HEK293 (cell line): Measurements from ENCODE around the gene EFCAB6.

Experiments used
- CTCF ChIP-seq: fragments of 450-650 bp; formaldehyde crosslinking; IDR thresholded peaks from 2 replicates; pipeline ENCODE4 v1.5.1; 2016; ENCODE audit warnings: missing biosample characterization, missing genetic modification characterization
- GLIS2 ChIP-seq: fragments of 450-650 bp; formaldehyde crosslinking; IDR thresholded peaks from 2 replicates; pipeline ENCODE4 v1.5.1; 2016; ENCODE audit warnings: missing biosample characterization, missing genetic modification characterization
- HOXC10 ChIP-seq: sonication (generic); formaldehyde crosslinking; IDR thresholded peaks from 2 replicates; pipeline ENCODE4 v1.8.1; 2023; ENCODE audit warnings: mild to moderate bottlenecking, missing genetic modification reagents
- PBX3 ChIP-seq: sonication (generic); formaldehyde crosslinking; IDR thresholded peaks from 2 replicates; pipeline ENCODE4 v1.8.1; 2022; ENCODE audit warnings: mild to moderate bottlenecking, moderate library complexity, missing genetic modification reagents
- SP2 ChIP-seq: fragments of 450-650 bp; formaldehyde crosslinking; IDR thresholded peaks from 2 replicates; pipeline ENCODE4 v1.5.1; 2016; ENCODE audit warnings: missing biosample characterization, missing genetic modification characterization
- YY1 ChIP-seq: fragments of 450-650 bp; formaldehyde crosslinking; IDR thresholded peaks from 2 replicates; pipeline ENCODE4 v1.5.1; 2018; ENCODE audit warnings: missing biosample characterization, missing genetic modification characterization
- ZNF133 ChIP-seq: fragments of 450-650 bp; formaldehyde crosslinking; IDR thresholded peaks from 2 replicates; pipeline ENCODE4 v1.5.1; 2016; ENCODE audit warnings: missing biosample characterization, missing genetic modification characterization
- ZNF175 ChIP-seq: fragments of 450-650 bp; formaldehyde crosslinking; IDR thresholded peaks from 2 replicates; pipeline ENCODE4 v1.5.1; 2016; ENCODE audit warnings: missing biosample characterization, missing genetic modification characterization
- ZNF223 ChIP-seq: fragments of 450-650 bp; formaldehyde crosslinking; IDR thresholded peaks from 2 replicates; pipeline ENCODE4 v1.5.1; 2016; ENCODE audit warnings: missing biosample characterization, missing genetic modification characterization
- ZNF544 ChIP-seq: fragments of 450-650 bp; formaldehyde crosslinking; IDR thresholded peaks from 2 replicates; pipeline ENCODE4 v1.5.0; 2017; ENCODE audit warnings: missing biosample characterization, missing genetic modification characterization
- ZNF549 ChIP-seq: fragments of 450-650 bp; IDR thresholded peaks from 2 replicates; pipeline ENCODE4 v1.5.1; 2018; ENCODE audit warnings: missing biosample characterization, missing genetic modification characterization, mild to moderate bottlenecking, inconsistent platforms, moderate library complexity
- ZNF660 ChIP-seq: fragments of 450-650 bp; IDR thresholded peaks from 2 replicates; pipeline ENCODE4 v1.5.1; 2018; ENCODE audit warnings: missing biosample characterization, mild to moderate bottlenecking, missing genetic modification characterization
- TF ChIP-seq, protein P1 (sequence below): fragments of 450-650 bp; formaldehyde crosslinking; IDR thresholded peaks from 2 replicates; pipeline ENCODE4 v1.5.1; 2016; ENCODE audit warnings: missing biosample characterization, missing genetic modification characterization, low read depth

GRCh38 chr22:43634316-43634715 lies 177.8 kb downstream of the EFCAB6 start:
- TF ChIP-seq ZNF175 (no peak), GLIS2 (tag by site-specific recombination) (no peak), CTCF (tag by site-specific recombination) (no peak), PBX3 (CRISPR knock-in tag) (no peak), ZNF223 (tag by site-specific recombination) (no peak), ZNF660 (tag by site-specific recombination) (no peak), YY1 (tag by site-specific recombination) (no peak), ZNF544 (tag by site-specific recombination) (no peak), SP2 (tag by site-specific recombination) (no peak), HOXC10 (no peak), ZNF133 (tag by site-specific recombination) (no peak), ZNF549 (tag by site-specific recombination) (no peak)
- TF ChIP-seq, protein P1, sequence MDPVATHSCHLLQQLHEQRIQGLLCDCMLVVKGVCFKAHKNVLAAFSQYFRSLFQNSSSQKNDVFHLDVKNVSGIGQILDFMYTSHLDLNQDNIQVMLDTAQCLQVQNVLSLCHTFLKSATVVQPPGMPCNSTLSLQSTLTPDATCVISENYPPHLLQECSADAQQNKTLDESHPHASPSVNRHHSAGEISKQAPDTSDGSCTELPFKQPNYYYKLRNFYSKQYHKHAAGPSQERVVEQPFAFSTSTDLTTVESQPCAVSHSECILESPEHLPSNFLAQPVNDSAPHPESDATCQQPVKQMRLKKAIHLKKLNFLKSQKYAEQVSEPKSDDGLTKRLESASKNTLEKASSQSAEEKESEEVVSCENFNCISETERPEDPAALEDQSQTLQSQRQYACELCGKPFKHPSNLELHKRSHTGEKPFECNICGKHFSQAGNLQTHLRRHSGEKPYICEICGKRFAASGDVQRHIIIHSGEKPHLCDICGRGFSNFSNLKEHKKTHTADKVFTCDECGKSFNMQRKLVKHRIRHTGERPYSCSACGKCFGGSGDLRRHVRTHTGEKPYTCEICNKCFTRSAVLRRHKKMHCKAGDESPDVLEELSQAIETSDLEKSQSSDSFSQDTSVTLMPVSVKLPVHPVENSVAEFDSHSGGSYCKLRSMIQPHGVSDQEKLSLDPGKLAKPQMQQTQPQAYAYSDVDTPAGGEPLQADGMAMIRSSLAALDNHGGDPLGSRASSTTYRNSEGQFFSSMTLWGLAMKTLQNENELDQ (tag by site-specific recombination), result no peak
